Sigmoid colon (tissue), 4 donors: ENCODE data around the gene LMOD2.

ENCODE experiments used
- CTCF ChIP-seq, 4 experiments: fragments of 450-650 bp in 3 of 4; fragments of 200-600 bp in 1 of 4; IDR thresholded peaks; one replicate each; pipeline ENCODE4 v1.5.1; 2016 to 2019; ENCODE audit warnings: antibody characterized with exemption in 4 of 4, mild to moderate bottlenecking in 3 of 4, moderate library complexity in 2 of 4
- EP300 ChIP-seq, 4 donors: sonication (generic); formaldehyde crosslinking; IDR thresholded peaks; one replicate each; pipeline ENCODE4 v1.6.1; 2017; ENCODE audit warnings: antibody characterized with exemption in 4 of 4
- POLR2A ChIP-seq, 2 donors: fragments of 450-650 bp; IDR thresholded peaks; one replicate each; pipeline ENCODE4 v1.6.1; 2016; ENCODE audit warnings: antibody characterized with exemption in 2 of 2, mild to moderate bottlenecking in 2 of 2, moderate library complexity in 2 of 2
- POLR2AphosphoS5 ChIP-seq, 4 donors: sonication (generic); formaldehyde crosslinking; IDR thresholded peaks; one replicate each; pipeline ENCODE4 v1.6.1; 2017; ENCODE audit warnings: antibody characterized with exemption in 4 of 4

GRCh38 chr7:123627851-123628250, 27.8 kb upstream of the LMOD2 start:
- TF ChIP-seq CTCF (IDR thresholded peaks at IDR 0.05): no peak
- no peak for TF ChIP-seq EP300 (IDR thresholded peaks at IDR 0.05)
- TF ChIP-seq POLR2A (IDR thresholded peaks at IDR 0.05): no peak
- no peak for TF ChIP-seq POLR2AphosphoS5 (IDR thresholded peaks at IDR 0.05)
